GM10266 (cell line): ENCODE data around the gene DCPS.
"Not testable (repeated sequence)": the region's sequence is repeated elsewhere in the genome, so short reads cannot be mapped to it uniquely, and the experiment has no call there.

ENCODE experiments used
- DNase-seq: peaks from one replicate; pipeline ENCODE4 v3.0.0; 2012; ENCODE audit errors: extremely low spot score
- CTCF ChIP-seq: IDR thresholded peaks from 2 replicates; pipeline ENCODE4 v1.5.1; 2012; ENCODE audit warnings: mild to moderate bottlenecking, low read depth; ENCODE audit not compliant: control insufficient read depth, insufficient read depth; ENCODE audit errors: missing control alignments

DCPS gene

DNA sequence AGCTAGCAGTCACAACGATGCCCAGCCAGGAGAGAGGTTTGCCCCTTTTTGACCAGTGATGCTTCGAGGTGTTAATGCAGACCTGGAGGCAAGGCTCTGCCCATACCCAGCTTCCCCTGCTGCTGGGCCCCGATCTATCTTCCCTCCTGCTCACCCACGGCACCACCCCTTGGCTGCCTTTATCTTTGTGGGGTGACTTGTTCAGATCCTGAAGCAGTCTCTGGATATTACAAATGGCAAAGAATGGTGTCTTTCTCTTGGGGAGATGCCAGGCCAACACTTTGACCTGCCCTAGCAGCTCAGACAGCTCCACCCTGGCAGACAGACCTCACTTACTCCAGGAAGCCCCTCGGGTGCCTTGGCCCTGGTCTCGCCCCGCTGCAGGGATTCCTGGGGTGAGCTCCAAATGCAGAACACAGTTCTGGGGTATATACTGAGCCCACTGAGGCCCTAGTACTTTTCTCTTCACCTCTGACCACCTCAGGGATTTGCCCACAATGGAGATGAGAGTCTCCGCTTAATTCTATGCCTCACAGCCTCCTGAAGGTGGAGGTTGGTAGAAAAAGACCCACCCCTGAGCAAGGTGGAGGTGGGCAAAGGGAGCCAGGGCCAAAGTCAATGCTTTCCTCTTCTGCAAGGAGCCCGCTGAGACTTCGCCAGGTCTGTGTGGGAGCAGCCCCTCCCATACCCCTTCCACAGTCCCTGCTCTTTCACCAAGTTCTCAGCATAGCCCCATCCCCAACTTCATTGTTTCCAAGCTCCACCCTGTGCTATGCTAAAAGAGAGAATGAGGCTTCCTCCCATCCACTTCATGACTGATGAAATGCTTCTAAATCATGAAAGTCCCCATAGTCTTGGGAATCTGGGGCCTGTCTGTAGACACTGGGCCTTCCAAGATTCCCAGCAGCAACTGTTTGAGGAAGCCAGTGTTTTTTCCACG is 40.6 kb downstream of the DCPS start:
- no peak for TF ChIP-seq CTCF
- no peak for DNase-seq

DNA sequence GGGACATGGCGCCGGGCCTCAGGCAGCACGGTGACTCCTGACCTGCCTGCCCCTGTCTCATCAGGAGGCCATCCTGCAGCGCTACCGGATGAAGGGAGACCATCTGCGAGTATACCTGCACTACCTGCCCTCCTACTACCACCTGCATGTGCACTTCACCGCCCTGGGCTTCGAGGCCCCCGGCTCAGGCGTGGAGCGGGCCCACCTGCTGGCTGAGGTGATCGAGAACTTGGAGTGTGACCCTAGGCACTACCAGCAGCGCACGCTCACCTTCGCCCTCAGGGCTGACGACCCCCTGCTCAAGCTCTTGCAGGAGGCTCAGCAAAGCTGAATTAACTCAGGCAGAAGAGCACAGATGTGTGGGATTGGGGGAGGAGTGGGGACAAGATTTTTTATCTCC is 41.4 kb downstream of the DCPS start:
- TF ChIP-seq CTCF = no peak
- no peak for DNase-seq

DNA sequence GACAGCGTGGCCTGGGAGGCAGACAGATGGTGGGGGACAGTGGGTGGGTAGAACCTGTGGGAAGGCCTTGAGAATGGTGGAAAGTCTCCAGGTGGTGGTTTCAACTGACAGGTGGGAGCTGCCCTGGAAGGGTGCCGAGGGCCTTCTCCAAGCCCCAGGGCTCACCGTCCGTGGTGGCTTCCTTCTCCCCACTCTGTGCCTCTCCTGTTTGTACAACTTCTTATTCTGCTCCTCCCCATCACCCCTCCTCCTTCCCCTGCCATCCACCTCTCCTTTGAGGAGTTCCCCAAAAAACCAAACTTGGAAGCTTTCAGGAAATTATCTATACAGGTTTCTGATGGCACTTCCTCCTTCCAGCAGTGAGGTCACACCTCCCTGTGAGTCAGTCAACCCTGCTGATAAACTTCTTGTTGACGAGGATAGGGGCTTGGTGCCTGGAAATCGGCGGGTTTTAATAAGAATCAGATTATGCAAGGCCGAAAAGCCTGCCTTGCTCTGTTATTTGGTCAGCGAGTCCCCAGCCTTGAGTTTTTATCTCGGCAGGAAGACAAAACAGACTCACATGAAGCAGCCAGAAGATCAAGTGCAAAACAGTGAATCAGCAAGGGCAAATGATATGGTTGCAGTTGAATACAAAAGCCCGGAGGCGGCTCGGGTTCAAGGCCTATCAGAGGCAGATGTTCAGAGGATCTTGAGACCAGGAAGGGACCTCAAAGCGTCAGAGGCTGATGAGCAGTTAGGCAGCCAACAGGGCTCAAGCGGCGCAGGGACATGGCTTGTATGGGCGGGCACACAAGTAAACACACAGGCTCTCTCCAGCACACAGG is 42.1 kb downstream of the DCPS start:
- no peak for TF ChIP-seq CTCF
- DNase-seq = no peak

DNA sequence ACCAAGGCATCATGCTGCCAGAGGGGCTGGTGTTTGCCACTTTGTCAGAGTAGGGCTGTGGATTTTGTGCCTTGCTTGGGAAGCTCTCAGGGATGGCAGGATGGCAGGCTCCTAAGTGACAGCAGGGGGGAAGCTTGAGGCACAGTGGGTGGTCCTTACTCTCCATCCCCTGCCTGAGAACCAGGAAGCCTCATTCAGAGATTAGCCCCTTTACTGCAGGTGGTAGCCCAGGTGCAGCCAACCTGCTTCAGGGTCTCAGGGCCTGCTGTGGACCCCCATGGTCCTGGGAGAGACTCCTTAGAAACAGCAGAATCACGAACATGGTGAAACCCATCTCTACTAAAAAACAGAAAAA is 42.7 kb downstream of the DCPS start:
- DNase-seq = no peak
- TF ChIP-seq CTCF = no peak

DNA sequence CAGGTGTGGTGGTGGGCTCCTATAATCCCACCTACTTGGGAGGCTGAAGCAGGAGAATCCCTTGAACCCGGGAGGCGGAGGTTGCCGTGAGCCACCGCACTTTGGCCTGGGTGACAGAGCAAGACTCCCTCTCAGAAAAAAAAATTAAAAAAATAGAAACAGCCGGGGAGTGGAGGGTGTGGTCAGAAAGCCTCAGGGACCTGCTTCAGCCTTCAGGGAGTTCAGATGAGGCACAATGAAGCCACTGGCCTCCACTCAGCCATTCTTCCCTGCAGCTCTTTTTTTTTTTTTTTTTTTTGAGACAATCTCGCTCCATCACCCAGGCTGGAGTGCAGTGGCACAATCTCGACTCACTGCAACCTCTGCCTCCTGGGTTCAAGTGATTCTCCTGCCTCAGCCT is 43.1 kb downstream of the DCPS start:
- DNase-seq = not testable (repeated sequence)

GRCh38 chr11:126347751-126348668 is 44.1 kb downstream of the DCPS start:
- TF ChIP-seq CTCF = no peak

More at GRCh38 chr11:126347751-126348668, 44.1 kb downstream of the DCPS start:
- DNase-seq = no peak
